ENCODE measurements around the gene NR0B1.

- TF ChIP-seq CTCF (conservative IDR thresholded peaks at IDR 0.05; ENCODE audit: low read depth, low read length) (peak; percentile 60), EZH2 (IDR thresholded peaks at IDR 0.05; ENCODE audit: low read length, unreplicated experiment) (no peak), EZH2phosphoT487 (IDR thresholded peaks at IDR 0.05; ENCODE audit: borderline replicate concordance, low read length) (no peak)
Observed at GRCh38 chrX:30275498-30275897, 33.7 kb downstream of the NR0B1 start.
